ENCODE data around the gene ARID1B. TPM values are rescaled to one million over a fixed set of nuclear protein-coding genes. Genes with fewer than 3 reads are reported as not detected.

ARID1B gene
- total and polyA plus RNA-seq, 2 donors (not counting 1 experiment from before 2014, with no cell fraction given) = 47.2 to 280 TPM

GRCh38 chr6:157232161-157232895, 455.1 kb downstream of the ARID1B start:
- Histone ChIP-seq H3K79me2 (ENCODE audit: control insufficient read depth, insufficient read depth, low read length) (no peaks in the 10 kb centered on the region), H3K36me3 (replicated peaks in 1 of 2; ENCODE audit: control extremely low read depth in 1 of 2, control insufficient read depth in 1 of 2, extremely low read depth in 1 of 2, insufficient read depth in 2 of 2, low read length in 1 of 2) (no peaks in the 10 kb centered on the region), H3K4me1 (ENCODE audit: control insufficient read depth in 2 of 2, insufficient read depth in 2 of 2, low read length in 2 of 2) (peaks cover 18 to 24% of the 10 kb centered on the region in 2 donors), H3K27me3 (replicated peaks in 1 of 4; ENCODE audit: control extremely low read depth in 1 of 4, control insufficient read depth in 3 of 4, insufficient read depth in 4 of 4, low read length in 3 of 4) (peaks cover 0 to 67% (median 31%) of the 10 kb centered on the region in 4 experiments), H3K9me3 (ENCODE audit: control extremely low read depth in 1 of 3, control insufficient read depth in 2 of 3, insufficient read depth in 1 of 3, low read length in 2 of 3) (peaks cover 0 to 15% (median 0%) of the 10 kb centered on the region in 3 donors), H3K9ac (ENCODE audit: low read length) (no peak overlapping the region), H3K27ac (ENCODE audit: low read length in 2 of 2) (no peak overlapping the region), H3K4me3 (ENCODE audit: control extremely low read depth in 1 of 5, extremely low read depth in 1 of 5, insufficient read depth in 1 of 5, low read depth in 2 of 5, low read length in 4 of 5) (no peak overlapping the region), H3K4me2 (replicated peaks; ENCODE audit: low read depth, low read length, poor library complexity, severe bottlenecking) (no peak overlapping the region), H2AFZ (ENCODE audit: insufficient read depth, low read depth, low read length, poor library complexity, severe bottlenecking) (no peak overlapping the region), H4K20me1 (ENCODE audit: control insufficient read depth, insufficient read depth, low read length, poor library complexity, severe bottlenecking) (no peaks in the 10 kb centered on the region)
- Mint-ChIP-seq H3K27me3 (peaks cover 61% of the 10 kb centered on the region), H3K4me3 (no peak overlapping the region), H3K9me3 (ENCODE audit: insufficient read depth) (no peaks in the 10 kb centered on the region), H3K4me1 (peaks cover 26% of the 10 kb centered on the region), H3K27ac (no peak overlapping the region)
- DNase-seq = no peak
- TF ChIP-seq CTCF (IDR thresholded peaks at IDR 0.05) (no peak), EZH2 (IDR thresholded peaks at IDR 0.05; ENCODE audit: borderline replicate concordance, insufficient read depth, low read depth, low read length, poor library complexity, severe bottlenecking) (no peak)
- intact Hi-C loops (cut with micrococcal nuclease) = no loop called here
- ATAC-seq (ENCODE audit: low read depth) = no peak
- CTCF ChIA-PET = interaction anchor here (1.0 to 1.2 kb wide), 2 partner anchors 10 to 41 kb away, joined by 3 read pairs; no protein-coding TSS in a partner anchor
- POLR2A ChIA-PET = no interaction called here
- 93% methylated on average over 15 of the region's 17 CpGs for WGBS (ENCODE audit: insufficient coverage)

- H3K27me3 Mint-ChIP-seq = peaks cover 64% of the 10 kb centered on the region
- DNase-seq = no peak
- H3K27me3 ChIP-seq (replicated peaks in 1 of 4; ENCODE audit: control extremely low read depth in 1 of 4, control insufficient read depth in 3 of 4, insufficient read depth in 4 of 4, low read length in 3 of 4) = peaks cover 0 to 66% (median 29%) of the 10 kb centered on the region in 4 experiments
These were observed 456.0 kb downstream of the ARID1B start for GRCh38 chr6:157233156-157233555.

More at GRCh38 chr6:157233156-157233555, 456.0 kb downstream of the ARID1B start:
- Histone ChIP-seq H3K36me3 (replicated peaks in 1 of 2; ENCODE audit: control extremely low read depth in 1 of 2, control insufficient read depth in 1 of 2, extremely low read depth in 1 of 2, insufficient read depth in 2 of 2, low read length in 1 of 2) (no peaks in the 10 kb centered on the region), H3K27ac (ENCODE audit: low read length in 2 of 2) (no peak overlapping the region), H3K9me3 (ENCODE audit: control extremely low read depth in 1 of 3, control insufficient read depth in 2 of 3, insufficient read depth in 1 of 3, low read length in 2 of 3) (peaks cover 0 to 15% (median 0%) of the 10 kb centered on the region in 3 donors), H3K4me1 (ENCODE audit: control insufficient read depth in 2 of 2, insufficient read depth in 2 of 2, low read length in 2 of 2) (peaks cover 18 to 20% of the 10 kb centered on the region in 2 donors), H3K79me2 (ENCODE audit: control insufficient read depth, insufficient read depth, low read length) (no peaks in the 10 kb centered on the region), H2AFZ (ENCODE audit: insufficient read depth, low read depth, low read length, poor library complexity, severe bottlenecking) (no peak overlapping the region), H4K20me1 (ENCODE audit: control insufficient read depth, insufficient read depth, low read length, poor library complexity, severe bottlenecking) (no peaks in the 10 kb centered on the region), H3K9ac (ENCODE audit: low read length) (no peak overlapping the region), H3K4me3 (ENCODE audit: control extremely low read depth in 1 of 5, extremely low read depth in 1 of 5, insufficient read depth in 1 of 5, low read depth in 2 of 5, low read length in 4 of 5) (no peak overlapping the region), H3K4me2 (replicated peaks; ENCODE audit: low read depth, low read length, poor library complexity, severe bottlenecking) (no peak overlapping the region)
- peaks cover 26% of the 10 kb centered on the region for H3K4me1 Mint-ChIP-seq
- ChIA-PET POLR2A (no interaction called here), CTCF (interaction anchor here (1.0 to 1.2 kb wide), 2 partner anchors 10 to 41 kb away, joined by 3 read pairs; no protein-coding TSS in a partner anchor)
- intact Hi-C loops (cut with micrococcal nuclease) = no loop called here
- no peaks in the 10 kb centered on the region for H3K9me3 Mint-ChIP-seq (ENCODE audit: insufficient read depth)
- H3K27ac Mint-ChIP-seq = no peak overlapping the region
- no peak overlapping the region for H3K4me3 Mint-ChIP-seq
- no peak for TF ChIP-seq CTCF (IDR thresholded peaks at IDR 0.05)
- no peak for TF ChIP-seq EZH2 (IDR thresholded peaks at IDR 0.05; ENCODE audit: borderline replicate concordance, insufficient read depth, low read depth, low read length, poor library complexity, severe bottlenecking)
- ATAC-seq (ENCODE audit: low read depth) = no peak
- WGBS (ENCODE audit: insufficient coverage) = 75% methylated on average over 1 of the region's 2 CpGs
